GM23338 (cell line): Measurements from ENCODE around the gene CNTNAP2. TPM values are rescaled to one million over a fixed set of nuclear protein-coding genes. Genes with fewer than 3 reads are reported as not detected.

ENCODE experiments used
- ATAC-seq: fragments of 200-7000 bp; cut with Tn5 transposase; 3 replicates; pipeline ENCODE4 v1.9.1; 2020
- DNase-seq: peaks from one replicate; pipeline ENCODE4 v3.0.0-alpha.2; 2015; ENCODE audit warnings: low spot score
- H2AFZ ChIP-seq: fragments of 200-600 bp; sonication (generic); 2 replicates; pipeline ENCODE4 v1.8.0; 2016; ENCODE audit warnings: antibody characterized with exemption, mild to moderate bottlenecking, moderate library complexity
- H3F3A ChIP-seq: fragments of 200-600 bp; sonication (generic); replicated peaks from 2 replicates; pipeline ENCODE4 v1.8.0; 2017; ENCODE audit warnings: antibody characterized with exemption, mixed run types, low read depth
- H3K27ac ChIP-seq: fragments of 200-600 bp; sonication (generic); 2 replicates; pipeline ENCODE4 v1.6.1; 2016; ENCODE audit warnings: low read depth
- H3K27me3 ChIP-seq: fragments of 200-600 bp; sonication (generic); 2 replicates; pipeline ENCODE4 v1.8.0; 2016; ENCODE audit warnings: mild to moderate bottlenecking, mixed run types, moderate library complexity; ENCODE audit not compliant: insufficient read depth
- H3K36me3 ChIP-seq: fragments of 200-600 bp; sonication (generic); 2 replicates; pipeline ENCODE4 v1.8.0; 2016; ENCODE audit warnings: mild to moderate bottlenecking; ENCODE audit not compliant: insufficient read depth
- H3K4me1 ChIP-seq: fragments of 200-600 bp; sonication (generic); 2 replicates; pipeline ENCODE4 v1.8.0; 2016; ENCODE audit warnings: mild to moderate bottlenecking, moderate library complexity; ENCODE audit not compliant: insufficient read depth
- H3K4me2 ChIP-seq: fragments of 200-600 bp; sonication (generic); 2 replicates; pipeline ENCODE4 v1.7.1; 2017; ENCODE audit warnings: mixed run types
- H3K4me3 ChIP-seq: fragments of 200-600 bp; sonication (generic); 2 replicates; pipeline ENCODE4 v1.6.1; 2016; ENCODE audit warnings: mixed run types
- H3K79me2 ChIP-seq: fragments of 200-600 bp; sonication (generic); replicated peaks from 2 replicates; pipeline ENCODE4 v1.8.0; 2017; ENCODE audit warnings: mild to moderate bottlenecking; ENCODE audit not compliant: insufficient read depth
- H3K9me2 ChIP-seq: fragments of 200-600 bp; sonication (generic); 2 replicates; pipeline ENCODE4 v1.8.0; 2017; ENCODE audit not compliant: insufficient read depth
- H4K20me1 ChIP-seq: fragments of 200-600 bp; sonication (generic); replicated peaks from 2 replicates; pipeline ENCODE4 v1.8.0; 2017; ENCODE audit warnings: mild to moderate bottlenecking; ENCODE audit not compliant: insufficient read depth
- H3K27ac Mint-ChIP-seq: 2 replicates; pipeline ENCODE4 v1.8.0; 2020; ENCODE audit warnings: inconsistent platforms, mild to moderate bottlenecking, moderate library complexity, mixed read lengths
- H3K27me3 Mint-ChIP-seq: 3 replicates; pipeline ENCODE4 v1.8.0; 2022; ENCODE audit warnings: low read depth, mild to moderate bottlenecking, moderate library complexity, mixed read lengths, inconsistent platforms; ENCODE audit not compliant: insufficient read depth, poor library complexity
- H3K36me3 Mint-ChIP-seq: 3 replicates; pipeline ENCODE4 v1.8.0; 2021; ENCODE audit warnings: low read depth, mild to moderate bottlenecking, inconsistent platforms, moderate library complexity, mixed read lengths
- H3K4me1 Mint-ChIP-seq: 3 replicates; pipeline ENCODE4 v1.8.0; 2020; ENCODE audit warnings: mild to moderate bottlenecking, inconsistent platforms, mixed read lengths
- H3K4me3 Mint-ChIP-seq: 3 replicates; pipeline ENCODE4 v1.8.0; 2021; ENCODE audit warnings: moderate library complexity, mild to moderate bottlenecking, inconsistent platforms, mixed read lengths
- H3K9me3 Mint-ChIP-seq: 3 replicates; pipeline ENCODE4 v1.8.0; 2020; ENCODE audit warnings: moderate library complexity, mild to moderate bottlenecking, inconsistent platforms, mixed read lengths
- ETS1 ChIP-seq: IDR thresholded peaks from 2 replicates; pipeline ENCODE4 v1.6.1; 2016; ENCODE audit warnings: antibody characterized with exemption
- JUNB ChIP-seq: IDR thresholded peaks from one replicate; pipeline ENCODE4 v1.6.1; 2016; ENCODE audit warnings: antibody characterized with exemption; ENCODE audit not compliant: unreplicated experiment
- ZNF462 ChIP-seq: fragments of 250-450 bp; sonication (Bioruptor Pico); IDR thresholded peaks from 2 replicates; pipeline ENCODE4 v1.5.0; 2020; ENCODE audit warnings: mild to moderate bottlenecking, moderate library complexity
- polyA plus RNA-seq: library from polyadenylated mRNA; unstranded; fragments of >200 nt; fragmentation: Nextera tagmentation; extraction: Ambion mirVana; gene quantifications from 2 replicates; pipeline ENCODE4 v1.2.1, GENCODE V29; 2016
- total RNA-seq: library from RNA; depleted of rRNA; stranded (reverse); fragments of >200 nt; shearing (Covaris generic); gene quantifications from 2 replicates; pipeline ENCODE4 v1.2.3, GENCODE V29; 2014

Gene CNTNAP2
- total and polyA plus RNA-seq, 2 experiments from 2014 or later, result 38.2 to 61.3 TPM

- no peaks in the 10 kb centered on the region for H3F3A ChIP-seq
- no peaks in the 10 kb centered on the region for H3K36me3 ChIP-seq
- Mint-ChIP-seq H3K4me3 (peak overlapping the region; percentile 91), H3K4me1 (peaks cover 69% of the 10 kb centered on the region), H3K9me3 (no peaks in the 10 kb centered on the region), H3K36me3 (peaks cover 11% of the 10 kb centered on the region; the same call in 2 of the 3 replicates), H3K27ac (no peak overlapping the region), H3K27me3 (peaks cover 6% of the 10 kb centered on the region)
- H3K4me1 ChIP-seq, result peaks cover 64% of the 10 kb centered on the region
- 0 out of 2 replicates have a peak overlapping the region, but pooled peaks have one; percentile 80 for H2AFZ ChIP-seq
- TF ChIP-seq ETS1 (no peak), ZNF462 (CRISPR knock-in tag) (no peak), JUNB (no peak)
- peaks cover 2% of the 10 kb centered on the region; the same call in 1 of the 2 replicates for H3K27me3 ChIP-seq
- no peaks in the 10 kb centered on the region for H3K9me2 ChIP-seq
- H3K4me2 ChIP-seq, result peak overlapping the region; percentile 80
- no peak overlapping the region for H3K27ac ChIP-seq
- DNase-seq (no peak), ATAC-seq (no peak)
- H4K20me1 ChIP-seq, result no peaks in the 10 kb centered on the region
- peak overlapping the region; percentile 64 for H3K4me3 ChIP-seq
- H3K79me2 ChIP-seq, result peaks cover 23% of the 10 kb centered on the region
Observed at GRCh38 chr7:148337995-148338747, 2221.6 kb downstream of the CNTNAP2 start.
